AG04450 (cell line): Measurements from ENCODE around the gene CABLES2. TPM values are rescaled to one million over a fixed set of nuclear protein-coding genes. Genes with fewer than 3 reads are reported as not detected.

ENCODE experiments used
- CTCF ChIA-PET: fragments of 300-600, 350-600 bp; formaldehyde crosslinking; extraction: SDS; loops from one replicate; lab custom pipeline; 2022; ENCODE audit warnings: antibody characterized with exemption, inconsistent platforms; lab: Charles Lee
- POLR2A ChIA-PET: fragments of 350-600 bp; formaldehyde crosslinking; extraction: SDS; loops from one replicate; lab custom pipeline; 2021; ENCODE audit warnings: antibody characterized with exemption, inconsistent platforms; lab: Yijun Ruan, JAX
- DNase-seq: peaks from one replicate; pipeline ENCODE4 v3.0.0-alpha.2; 2011; ENCODE audit warnings: low read depth, low spot score
- H3K27ac ChIP-seq: one replicate; pipeline ENCODE4 v1.5.1; 2012; ENCODE audit warnings: low read depth, low read length, control low read depth
- H3K27me3 ChIP-seq: one replicate; pipeline ENCODE4 v1.6.0; 2012; ENCODE audit warnings: low read length; ENCODE audit not compliant: control insufficient read depth, insufficient read depth
- H3K4me3 ChIP-seq: 2 replicates; pipeline ENCODE4 v1.5.1; 2011; ENCODE audit warnings: mild to moderate bottlenecking, low read depth, low read length, control low read depth
- H3K9me3 ChIP-seq: 2 replicates; pipeline ENCODE4 v1.5.1; 2012; ENCODE audit warnings: low read length; ENCODE audit not compliant: control insufficient read depth, insufficient read depth
- polyA plus RNA-seq: library from polyadenylated mRNA; depleted of rRNA; stranded (reverse); fragments of >200 nt; gene quantifications from 2 replicates; pipeline ENCODE4 v1.2.3, GENCODE V29; 2011
- TF ChIP-seq, protein P1 (sequence below): IDR thresholded peaks from 2 replicates; pipeline ENCODE4 v1.5.1; 2011; ENCODE audit warnings: low read depth, low read length, control low read depth, inconsistent platforms

The CABLES2 gene
- polyA plus RNA-seq, 1 experiment = 3.8 TPM

DNA sequence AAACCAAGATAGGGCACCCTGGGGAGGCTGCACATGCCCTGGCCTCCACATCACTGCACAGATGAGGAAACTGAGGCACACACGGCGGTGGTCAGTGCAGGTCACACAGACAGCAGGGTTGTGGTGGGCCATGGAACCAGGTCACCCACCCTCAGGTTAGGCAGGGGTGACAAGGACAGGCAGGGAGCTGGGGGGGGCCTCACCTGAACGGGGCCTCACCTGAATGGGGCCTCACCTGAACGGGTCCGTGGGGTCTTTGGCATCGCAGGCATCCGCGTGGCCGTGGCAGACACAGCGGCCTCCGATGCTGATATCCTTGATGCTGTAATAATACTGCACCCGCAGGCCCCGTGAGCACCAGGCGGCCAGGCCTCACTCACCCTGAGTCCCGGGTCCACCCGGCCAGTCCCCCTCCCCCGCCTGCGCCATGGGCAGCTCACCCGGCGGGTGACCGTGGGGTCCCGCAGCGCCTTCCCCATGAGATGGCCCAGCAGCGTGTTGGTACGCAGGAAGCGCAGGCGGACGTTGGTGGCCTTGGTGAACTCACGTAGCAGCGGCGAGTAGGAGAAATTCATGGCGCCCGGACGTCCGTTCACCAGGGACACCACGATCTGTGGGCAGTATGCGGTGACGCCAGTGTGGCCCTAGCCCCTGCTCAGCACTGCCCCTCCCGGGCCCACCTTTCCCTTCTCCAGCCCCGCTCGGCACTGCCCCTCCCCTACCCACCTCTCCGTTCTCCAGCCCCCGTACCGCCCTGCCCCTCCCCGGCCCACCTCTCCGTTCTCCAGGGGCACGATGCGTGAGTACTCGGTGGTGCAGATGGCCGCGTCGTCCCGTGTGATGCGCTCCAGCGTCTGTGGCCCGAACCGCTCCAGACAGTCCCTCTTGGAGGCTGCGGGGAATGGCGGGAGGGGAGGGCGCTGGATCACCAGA lies 55.4 kb downstream of the CABLES2 start:
- Histone ChIP-seq H3K4me3 (no peak overlapping the region), H3K27ac (no peak overlapping the region), H3K27me3 (no peaks in the 10 kb centered on the region), H3K9me3 (peaks cover 6% of the 10 kb centered on the region)
- DNase-seq = no peak
- ChIA-PET CTCF (no interaction called here), POLR2A (no interaction called here)
- TF ChIP-seq, protein P1, sequence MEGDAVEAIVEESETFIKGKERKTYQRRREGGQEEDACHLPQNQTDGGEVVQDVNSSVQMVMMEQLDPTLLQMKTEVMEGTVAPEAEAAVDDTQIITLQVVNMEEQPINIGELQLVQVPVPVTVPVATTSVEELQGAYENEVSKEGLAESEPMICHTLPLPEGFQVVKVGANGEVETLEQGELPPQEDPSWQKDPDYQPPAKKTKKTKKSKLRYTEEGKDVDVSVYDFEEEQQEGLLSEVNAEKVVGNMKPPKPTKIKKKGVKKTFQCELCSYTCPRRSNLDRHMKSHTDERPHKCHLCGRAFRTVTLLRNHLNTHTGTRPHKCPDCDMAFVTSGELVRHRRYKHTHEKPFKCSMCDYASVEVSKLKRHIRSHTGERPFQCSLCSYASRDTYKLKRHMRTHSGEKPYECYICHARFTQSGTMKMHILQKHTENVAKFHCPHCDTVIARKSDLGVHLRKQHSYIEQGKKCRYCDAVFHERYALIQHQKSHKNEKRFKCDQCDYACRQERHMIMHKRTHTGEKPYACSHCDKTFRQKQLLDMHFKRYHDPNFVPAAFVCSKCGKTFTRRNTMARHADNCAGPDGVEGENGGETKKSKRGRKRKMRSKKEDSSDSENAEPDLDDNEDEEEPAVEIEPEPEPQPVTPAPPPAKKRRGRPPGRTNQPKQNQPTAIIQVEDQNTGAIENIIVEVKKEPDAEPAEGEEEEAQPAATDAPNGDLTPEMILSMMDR = no peak

DNA sequence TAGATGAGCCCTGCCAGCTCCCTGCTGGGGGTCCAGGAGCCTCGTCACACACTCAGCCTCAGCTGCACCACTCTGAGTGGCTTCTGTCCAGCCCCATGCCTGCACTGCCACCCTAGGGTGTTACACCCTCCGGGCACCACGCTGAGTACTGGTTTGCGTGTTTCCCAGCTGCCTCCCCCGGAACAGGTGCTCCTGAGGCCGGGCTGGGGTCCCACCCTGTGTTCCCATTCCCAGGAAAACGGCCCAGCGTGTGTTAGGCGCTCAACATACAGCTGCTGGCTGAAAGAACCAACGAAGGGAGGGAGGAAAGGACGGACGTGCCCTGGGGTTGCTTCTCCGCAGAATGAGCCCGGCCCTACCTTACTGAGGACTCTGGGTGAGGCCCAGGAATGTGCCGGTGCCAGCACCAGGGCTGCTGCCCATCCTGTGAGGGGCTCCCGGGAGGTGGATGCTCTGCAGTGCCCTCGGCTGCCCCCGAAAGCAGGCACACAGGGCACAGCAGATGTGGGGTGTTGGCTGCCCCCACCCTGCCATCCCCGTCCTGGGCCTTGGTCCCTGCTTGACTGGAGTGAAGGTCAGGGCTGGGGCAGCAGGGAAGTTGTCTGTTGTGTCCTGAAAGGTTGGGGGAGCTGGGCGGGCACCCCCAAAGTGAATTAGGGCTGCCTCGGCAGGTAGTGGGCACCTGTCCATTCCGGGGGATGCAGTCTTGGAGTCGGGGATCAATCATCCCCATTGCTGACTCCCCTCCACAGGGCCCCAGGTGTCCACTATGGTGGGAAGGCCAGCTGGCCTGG lies 56.3 kb downstream of the CABLES2 start:
- TF ChIP-seq, protein P1 = no peak

DNA sequence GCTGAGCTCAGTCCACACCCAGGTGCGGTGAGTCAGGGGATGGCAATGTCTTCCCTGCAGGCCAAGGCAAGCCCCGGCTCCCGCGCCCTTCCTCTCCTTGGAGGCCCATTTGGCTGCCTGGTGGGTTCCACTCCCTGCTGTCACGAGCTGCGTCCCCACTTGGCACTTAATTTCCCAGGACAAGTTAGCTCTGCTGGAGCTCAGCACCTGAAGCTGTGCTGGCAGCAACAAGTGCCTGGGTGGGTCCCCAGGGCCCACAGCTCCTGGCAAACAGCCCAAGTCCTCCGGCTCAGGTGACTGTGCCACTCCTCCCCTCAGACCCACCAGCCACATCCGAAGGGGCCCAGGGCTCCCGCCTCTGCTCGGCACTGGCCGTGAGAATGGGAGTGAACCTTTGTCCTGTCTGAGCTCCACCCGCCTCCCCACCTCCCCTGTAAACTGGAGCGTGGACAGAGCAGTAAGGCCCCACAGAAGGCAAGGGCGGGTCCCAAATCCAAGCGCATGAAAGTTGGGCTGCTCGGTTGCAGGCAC lies 56.9 kb downstream of the CABLES2 start:
- no peak overlapping the region for H3K27ac ChIP-seq
- DNase-seq = no peak
- no peaks in the 10 kb centered on the region for H3K27me3 ChIP-seq
- H3K4me3 ChIP-seq = no peak overlapping the region
- TF ChIP-seq, protein P1 = no peak
- ChIA-PET POLR2A (no interaction called here), CTCF (no interaction called here)
- peaks cover 6% of the 10 kb centered on the region for H3K9me3 ChIP-seq

More for the DNA sequence above, 56.3 kb downstream of the CABLES2 start:
- H3K9me3 ChIP-seq = peaks cover 6% of the 10 kb centered on the region
- no peak for DNase-seq
- POLR2A ChIA-PET = no interaction called here
- CTCF ChIA-PET = no interaction called here
- no peak overlapping the region for H3K27ac ChIP-seq
- no peaks in the 10 kb centered on the region for H3K27me3 ChIP-seq
- no peak overlapping the region for H3K4me3 ChIP-seq

DNA sequence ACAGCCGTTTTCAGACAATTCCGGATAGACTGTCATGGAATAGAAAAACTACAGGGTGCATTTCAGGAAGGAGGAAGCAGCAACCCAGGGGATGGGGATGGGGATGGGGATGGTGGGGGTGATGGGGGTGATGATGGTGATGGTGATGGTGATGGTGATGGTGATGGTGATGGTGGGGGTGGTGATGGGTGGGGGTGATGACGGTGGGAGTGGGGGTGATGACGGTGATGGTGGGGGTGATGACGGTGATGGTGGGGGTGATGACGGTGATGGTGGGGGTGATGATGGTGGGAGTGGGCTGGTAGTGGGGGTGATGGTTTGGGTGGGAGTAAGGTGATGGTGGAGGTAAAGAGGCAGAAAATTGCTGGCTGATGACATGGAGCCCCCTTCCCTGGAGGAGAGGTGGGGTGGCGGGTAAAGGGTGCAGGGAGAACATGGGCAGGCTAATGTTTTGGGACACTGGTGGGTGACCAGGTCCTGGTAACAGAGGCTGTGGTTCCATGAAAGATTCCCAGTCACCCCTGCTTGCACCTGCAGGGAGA lies 57.5 kb downstream of the CABLES2 start:
- DNase-seq = no peak
- Histone ChIP-seq H3K9me3 (peaks cover 6% of the 10 kb centered on the region), H3K4me3 (no peak overlapping the region), H3K27me3 (no peaks in the 10 kb centered on the region), H3K27ac (no peak overlapping the region)
- POLR2A ChIA-PET = no interaction called here
- TF ChIP-seq, protein P1 = no peak
- CTCF ChIA-PET = no interaction called here
